AG10803 (cell line): ENCODE data around the gene RERE.
"Not testable (repeated sequence)": the region's sequence is repeated elsewhere in the genome, so short reads cannot be mapped to it uniquely, and the experiment has no call there.

Experiments used
- DNase-seq: peaks from one replicate; pipeline ENCODE4 v3.0.0; 2010; ENCODE audit warnings: low read depth
- H3K4me3 ChIP-seq: 2 replicates; pipeline ENCODE4 v1.5.1; 2011; ENCODE audit warnings: mild to moderate bottlenecking, low read length, control low read depth
- CTCF ChIP-seq: conservative IDR thresholded peaks from 2 replicates; pipeline ENCODE4 v1.5.1; 2011; ENCODE audit warnings: mild to moderate bottlenecking, low read length, control low read depth, inconsistent platforms

RERE gene

GRCh38 chr1:8699679-8700078, 117.8 kb downstream of the RERE start:
- H3K4me3 ChIP-seq: no peak overlapping the region
- no peak for TF ChIP-seq CTCF
- DNase-seq: no peak

GRCh38 chr1:8698937-8699447, 118.4 kb downstream of the RERE start:
- no peak for TF ChIP-seq CTCF
- DNase-seq: no peak
- H3K4me3 ChIP-seq: no peak overlapping the region

- TF ChIP-seq CTCF: no peak
- no peak overlapping the region for H3K4me3 ChIP-seq
- no peak for DNase-seq
These were observed 119.3 kb downstream of the RERE start for GRCh38 chr1:8698012-8698630.

GRCh38 chr1:8695442-8695841, 122.0 kb downstream of the RERE start:
- not testable (repeated sequence) for H3K4me3 ChIP-seq, DNase-seq

- no peak for DNase-seq
These were observed 124.3 kb downstream of the RERE start for GRCh38 chr1:8693107-8693506.

GRCh38 chr1:8691662-8692061, 125.8 kb downstream of the RERE start:
- no peak for DNase-seq

More at GRCh38 chr1:8693107-8693506, 124.3 kb downstream of the RERE start:
- no peak overlapping the region for H3K4me3 ChIP-seq
- TF ChIP-seq CTCF: no peak

GRCh38 chr1:8690253-8690525, 127.3 kb downstream of the RERE start:
- no peak overlapping the region for H3K4me3 ChIP-seq
- no peak for TF ChIP-seq CTCF
- DNase-seq: no peak

More at GRCh38 chr1:8691662-8692061, 125.8 kb downstream of the RERE start:
- TF ChIP-seq CTCF: no peak
- H3K4me3 ChIP-seq: no peak overlapping the region
